Measurements from ENCODE around the gene FGF1. TPM values are rescaled to one million over a fixed set of nuclear protein-coding genes. Genes with fewer than 3 reads are reported as not detected.

FGF1 gene
- total RNA-seq, 1 experiment from 2014 or later: not detected

GRCh38 chr5:142655339-142656267 lies 30.3 kb downstream of the FGF1 start:
- intact Hi-C loops (cut with micrococcal nuclease; ENCODE audit: unreplicated experiment): loop anchor here (1.0 to 2.0 kb wide), 2 partner anchors 44 to 45 kb away; no protein-coding TSS in a partner anchor
- in situ Hi-C loops (cut with HindIII; ENCODE audit: low pct_unique_long_range_greater_than_20kb, low sequenced_read_pairs): no loop called here
- Histone ChIP-seq H3K27ac (ENCODE audit: low read length) (no peak overlapping the region), H3K4me1 (ENCODE audit: control insufficient read depth, insufficient read depth, low read length) (no peaks in the 10 kb centered on the region; the same call in 1 of the 2 replicates), H3K27me3 (ENCODE audit: control insufficient read depth, insufficient read depth, low read length) (no peaks in the 10 kb centered on the region), H3K4me3 (ENCODE audit: low read depth in 2 of 2, low read length in 2 of 2) (no peak overlapping the region), H3K9me3 (ENCODE audit: control insufficient read depth, insufficient read depth, low read depth, low read length) (no peaks in the 10 kb centered on the region), H3K36me3 (ENCODE audit: control insufficient read depth, insufficient read depth, low read length) (no peaks in the 10 kb centered on the region)
- BruUV-seq (replicated peaks): no TSS peak
- ChIA-PET CTCF (interaction anchor here (0.6 to 2.1 kb wide), 20 partner anchors 10 to 483 kb away, joined by 3 to 28 read pairs (median 4); no protein-coding TSS in a partner anchor), POLR2A (interaction anchor here (0.6 kb wide), 1 partner anchor 131 kb away, joined by 6 read pairs; no protein-coding TSS in a partner anchor)
- DNase-seq (ENCODE audit: low read depth, low spot score) (peak; percentile 45), ATAC-seq (peak; percentile 95)
- TF ChIP-seq CTCF (IDR thresholded peaks at IDR 0.05): peak; percentile 99
- TF ChIP-seq SIN3A (IDR thresholded peaks at IDR 0.05; ENCODE audit: borderline replicate concordance, insufficient read depth, low read depth, low read length): no peak
- TF ChIP-seq TCF7L2 (IDR thresholded peaks at IDR 0.05; ENCODE audit: low read depth, low read length): peak; percentile 33; the same call in 1 of the 2 replicates
- TF ChIP-seq REST (IDR thresholded peaks at IDR 0.05; ENCODE audit: insufficient read depth in 1 of 2, low read depth in 2 of 2, low read length in 1 of 2): no peak

GRCh38 chr5:142654578-142655058 lies 31.3 kb downstream of the FGF1 start:
- no peaks in the 10 kb centered on the region for H3K27me3 ChIP-seq (ENCODE audit: control insufficient read depth, insufficient read depth, low read length)
- in situ Hi-C loops (cut with HindIII; ENCODE audit: low pct_unique_long_range_greater_than_20kb, low sequenced_read_pairs) (no loop called here), intact Hi-C loops (cut with micrococcal nuclease; ENCODE audit: unreplicated experiment) (loop anchor here (1.0 to 2.0 kb wide), 2 partner anchors 44 to 45 kb away; no protein-coding TSS in a partner anchor)
- no peak for ATAC-seq
- DNase-seq (ENCODE audit: low read depth, low spot score): no peak
- no peak overlapping the region for H3K4me3 ChIP-seq (ENCODE audit: low read depth in 2 of 2, low read length in 2 of 2)
- BruUV-seq (replicated peaks): no TSS peak
- TF ChIP-seq CTCF (IDR thresholded peaks at IDR 0.05) (no peak), TCF7L2 (IDR thresholded peaks at IDR 0.05; ENCODE audit: low read depth, low read length) (no peak), SIN3A (IDR thresholded peaks at IDR 0.05; ENCODE audit: borderline replicate concordance, insufficient read depth, low read depth, low read length) (no peak), REST (IDR thresholded peaks at IDR 0.05; ENCODE audit: insufficient read depth in 1 of 2, low read depth in 2 of 2, low read length in 1 of 2) (no peak), POLR2AphosphoS5 (IDR thresholded peaks at IDR 0.05; ENCODE audit: low read depth, low read length) (no peak)
- H3K4me1 ChIP-seq (ENCODE audit: control insufficient read depth, insufficient read depth, low read length): no peaks in the 10 kb centered on the region; the same call in 1 of the 2 replicates
- no peak overlapping the region for H3K27ac ChIP-seq (ENCODE audit: low read length)
- no peaks in the 10 kb centered on the region for H3K36me3 ChIP-seq (ENCODE audit: control insufficient read depth, insufficient read depth, low read length)
- ChIA-PET POLR2A (no interaction called here), CTCF (interaction anchor here (2.0 kb wide), 1 partner anchor 58 kb away, joined by 15 read pairs; no protein-coding TSS in a partner anchor)
- no peaks in the 10 kb centered on the region for H3K9me3 ChIP-seq (ENCODE audit: control insufficient read depth, insufficient read depth, low read depth, low read length)

Data from Panc1 (cell line).